ENCODE data around the gene KDM5D.

KDM5D gene

GRCh38 chrY:19717146-19717545, 27.4 kb downstream of the KDM5D start:
- in situ Hi-C loops (cut with MboI; ENCODE audit: low pct_unique_long_range_greater_than_20kb, low sequenced_read_pairs, unreplicated experiment) = no loop called here
- TF ChIP-seq CTCF (IDR thresholded peaks at IDR 0.05; ENCODE audit: extremely low read depth, insufficient read depth, missing control alignments) = no peak
- DNase-seq (ENCODE audit: low spot score) = no peak

- in situ Hi-C loops (cut with MboI; ENCODE audit: low pct_unique_long_range_greater_than_20kb, low sequenced_read_pairs, unreplicated experiment) = no loop called here
- TF ChIP-seq CTCF (IDR thresholded peaks at IDR 0.05; ENCODE audit: extremely low read depth, insufficient read depth, missing control alignments) = no peak
- no peak for DNase-seq (ENCODE audit: low spot score)
Observed at GRCh38 chrY:19715226-19715625, 29.3 kb downstream of the KDM5D start.

GRCh38 chrY:19713430-19713829, 31.1 kb downstream of the KDM5D start:
- no peak for TF ChIP-seq CTCF (IDR thresholded peaks at IDR 0.05; ENCODE audit: extremely low read depth, insufficient read depth, missing control alignments)
- no peak for DNase-seq (ENCODE audit: low spot score)
- in situ Hi-C loops (cut with MboI; ENCODE audit: low pct_unique_long_range_greater_than_20kb, low sequenced_read_pairs, unreplicated experiment) = no loop called here

GRCh38 chrY:19706273-19706672, 38.3 kb downstream of the KDM5D start:
- no peak for TF ChIP-seq CTCF (IDR thresholded peaks at IDR 0.05; ENCODE audit: extremely low read depth, insufficient read depth, missing control alignments)
- DNase-seq (ENCODE audit: low spot score) = no peak
- in situ Hi-C loops (cut with MboI; ENCODE audit: low pct_unique_long_range_greater_than_20kb, low sequenced_read_pairs, unreplicated experiment) = no loop called here

- TF ChIP-seq CTCF (IDR thresholded peaks at IDR 0.05; ENCODE audit: extremely low read depth, insufficient read depth, missing control alignments) = no peak
- DNase-seq (ENCODE audit: low spot score) = no peak
- in situ Hi-C loops (cut with MboI; ENCODE audit: low pct_unique_long_range_greater_than_20kb, low sequenced_read_pairs, unreplicated experiment) = no loop called here
Observed at GRCh38 chrY:19698495-19698894, 46.0 kb downstream of the KDM5D start.

- no peak for DNase-seq (ENCODE audit: low spot score)
- TF ChIP-seq CTCF (IDR thresholded peaks at IDR 0.05; ENCODE audit: extremely low read depth, insufficient read depth, missing control alignments) = no peak
- in situ Hi-C loops (cut with MboI; ENCODE audit: low pct_unique_long_range_greater_than_20kb, low sequenced_read_pairs, unreplicated experiment) = no loop called here
Observed at GRCh38 chrY:19680821-19681220, 63.7 kb downstream of the KDM5D start.

Measured in GM13977 (cell line).